Inflammatory macrophage treated with lipopolysaccharide for 4 hours (primary cell): ENCODE data around the gene XYLT1.
"Not testable (repeated sequence)": the region's sequence is repeated elsewhere in the genome, so short reads cannot be mapped to it uniquely, and the experiment has no call there.

Experiments
- DNase-seq: peaks from one replicate; pipeline ENCODE4 v3.0.0-alpha.2; 2020

XYLT1 gene

DNA sequence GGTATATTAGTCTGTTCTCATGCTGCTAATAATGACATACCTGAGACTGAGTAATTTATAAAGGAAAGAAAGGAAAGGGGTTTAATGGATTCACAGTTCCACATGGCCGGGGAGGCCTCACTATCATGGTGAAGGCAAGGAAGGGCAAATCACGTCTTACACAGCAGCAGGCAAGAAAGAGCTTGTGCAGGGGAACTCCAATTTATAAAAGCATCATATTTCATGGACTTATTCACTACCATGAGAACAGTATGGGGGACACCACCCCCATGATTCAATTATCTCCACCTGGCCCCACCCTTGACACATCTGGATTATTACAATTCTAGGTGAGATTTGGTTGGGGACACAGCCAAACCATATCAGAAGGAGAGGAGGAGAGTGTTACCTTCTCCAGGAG lies 17.7 kb upstream of the XYLT1 start:
- DNase-seq: no peak

- no peak for DNase-seq
Measured at GRCh38 chr16:17483351-17483750, 12.6 kb upstream of the XYLT1 start.

- DNase-seq: not testable (repeated sequence)
Measured at GRCh38 chr16:17482341-17482740, 11.6 kb upstream of the XYLT1 start.

DNA sequence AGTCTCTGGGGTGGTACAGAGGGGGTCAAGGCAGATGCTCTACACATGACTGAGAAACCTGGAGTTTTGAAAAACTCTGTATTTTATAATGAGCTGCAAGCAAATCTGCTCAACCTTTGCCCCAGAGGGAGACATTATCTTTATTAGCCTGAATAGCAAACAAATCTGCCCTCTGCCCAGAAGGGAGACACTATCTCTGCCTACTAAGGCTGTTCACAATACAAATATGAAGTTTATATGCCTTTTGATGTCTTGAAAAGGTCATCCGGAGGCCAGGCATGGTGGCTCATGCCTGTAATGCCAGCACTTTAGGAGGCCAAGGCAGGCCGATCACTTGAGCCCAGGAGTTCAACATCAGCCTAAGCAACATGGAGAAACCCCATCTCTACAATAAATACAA lies 11.0 kb upstream of the XYLT1 start:
- DNase-seq: no peak

DNA sequence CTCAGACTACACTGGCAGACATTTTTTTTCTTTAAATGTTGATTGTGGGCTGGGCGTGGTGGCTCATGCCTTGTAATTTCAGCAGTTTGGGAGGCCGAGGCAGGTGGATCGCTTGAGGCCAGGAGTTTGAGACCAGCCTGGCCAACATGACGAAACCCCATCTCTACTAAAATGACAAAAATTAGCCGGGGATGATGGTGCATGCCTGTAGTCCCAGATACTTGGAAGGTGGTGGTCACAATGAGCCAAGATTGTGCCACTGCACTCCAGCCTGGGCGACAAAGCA lies 6.4 kb upstream of the XYLT1 start:
- DNase-seq: not testable (repeated sequence)

DNA sequence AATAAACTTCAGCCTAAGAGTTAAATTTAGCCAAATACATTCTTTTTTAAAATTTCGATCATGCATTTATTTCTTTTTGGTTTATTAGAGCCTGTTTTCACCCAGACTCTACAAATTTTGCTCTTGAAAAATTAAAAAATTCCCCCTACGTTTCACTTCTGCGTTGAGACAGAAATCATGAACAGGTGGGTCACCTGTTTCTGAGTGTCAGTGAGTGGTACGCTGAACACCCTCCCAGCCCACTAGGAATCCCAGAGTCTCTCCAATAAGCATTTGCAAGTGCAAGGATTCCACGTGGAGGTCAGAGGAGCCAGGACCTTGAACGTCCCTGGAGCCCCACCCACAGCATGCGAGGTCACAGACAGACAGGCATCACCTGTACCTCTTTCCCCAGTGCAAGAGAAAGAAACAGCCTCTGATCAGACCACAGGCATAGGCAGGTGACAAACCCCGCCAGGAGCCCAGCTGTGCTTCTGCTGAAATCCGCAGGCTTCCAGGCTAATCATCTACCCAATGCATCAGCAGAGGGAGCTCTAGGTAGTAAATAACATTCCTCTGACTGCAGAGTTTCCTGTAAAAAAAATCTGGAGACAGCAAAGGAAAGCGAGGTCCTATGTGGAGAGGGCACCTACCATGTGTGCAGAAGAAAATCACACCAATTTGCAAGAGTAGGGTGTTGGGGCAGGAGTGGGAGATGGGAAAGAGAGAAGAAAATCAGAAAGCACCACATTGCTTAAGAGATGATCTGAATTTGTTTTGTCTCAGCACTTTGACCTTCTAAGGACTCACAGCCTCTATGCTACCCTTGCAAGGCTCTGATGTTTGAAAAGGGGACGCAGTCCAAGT lies 5.9 kb upstream of the XYLT1 start:
- DNase-seq: peak; percentile 41

GRCh38 chr16:17475104-17475503 lies 4.3 kb upstream of the XYLT1 start:
- no peak for DNase-seq

- DNase-seq: no peak
Measured at GRCh38 chr16:17474572-17474971, 3.8 kb upstream of the XYLT1 start.

GRCh38 chr16:17474037-17474436 lies 3.3 kb upstream of the XYLT1 start:
- DNase-seq: no peak

DNA sequence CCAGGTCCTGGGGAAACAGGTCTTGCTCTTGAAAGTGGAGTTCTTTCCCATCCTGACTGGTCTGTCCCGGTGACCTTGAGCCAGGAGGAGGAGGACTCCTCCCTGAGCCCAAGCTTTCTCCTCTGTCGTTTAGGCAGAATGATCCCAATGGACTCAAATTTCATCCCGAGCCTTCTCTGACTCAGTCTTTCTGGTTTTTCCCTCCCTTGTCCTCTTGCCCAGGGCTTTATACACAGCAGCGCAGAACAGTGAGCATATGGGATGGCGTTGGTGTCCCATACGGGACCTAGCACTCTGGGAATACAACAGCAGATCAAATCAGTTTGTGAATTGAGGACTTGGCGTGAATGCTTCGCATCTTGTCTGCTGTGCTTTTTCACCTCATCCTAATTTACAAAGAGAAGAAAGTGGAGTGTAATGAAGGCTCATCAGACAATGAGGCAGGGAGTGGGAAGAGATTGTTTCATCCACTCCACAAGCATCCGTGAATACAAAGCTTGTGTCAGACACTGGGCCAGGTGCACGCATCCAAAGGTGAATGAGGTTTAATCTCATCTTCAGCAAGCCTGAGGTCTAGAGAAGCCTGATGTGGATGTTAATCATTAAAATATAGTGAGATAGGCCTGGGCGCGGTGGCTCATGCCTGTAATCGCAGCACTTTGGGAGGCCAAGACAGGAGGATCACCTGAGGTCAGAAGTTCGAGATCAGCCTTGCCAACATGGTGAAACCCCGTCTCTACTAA lies 1.1 kb upstream of the XYLT1 start:
- no peak for DNase-seq

- DNase-seq: no peak
Measured at GRCh38 chr16:17470182-17470907, 415 bp downstream of the XYLT1 start.

DNA sequence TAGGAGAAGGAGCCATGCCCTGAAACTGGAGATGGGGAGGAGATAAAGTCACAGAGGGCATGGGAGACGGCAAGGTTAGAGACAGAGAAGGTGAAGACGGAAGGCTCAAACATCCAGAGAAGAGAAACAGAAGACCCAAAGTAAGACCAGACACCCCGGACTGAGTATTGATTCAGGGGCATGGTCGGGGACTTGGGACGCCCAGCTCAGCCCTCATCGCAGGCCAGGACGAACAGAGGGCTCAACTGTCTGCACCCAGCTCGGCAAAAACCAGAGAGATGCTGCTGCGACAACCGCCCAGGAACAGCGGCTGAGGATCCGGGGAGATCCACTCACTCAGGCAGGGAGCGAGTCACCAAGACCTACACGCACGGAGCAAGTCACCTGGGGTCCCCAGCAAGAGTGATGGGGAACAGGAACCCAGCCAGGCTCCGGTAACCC lies 999 bp downstream of the XYLT1 start:
- no peak for DNase-seq

- no peak for DNase-seq
Measured at GRCh38 chr16:17469011-17469740, 1.6 kb downstream of the XYLT1 start.

GRCh38 chr16:17468611-17469010 lies 2.1 kb downstream of the XYLT1 start:
- DNase-seq: no peak

GRCh38 chr16:17467923-17468540 lies 2.7 kb downstream of the XYLT1 start:
- DNase-seq: peak; percentile 64

DNA sequence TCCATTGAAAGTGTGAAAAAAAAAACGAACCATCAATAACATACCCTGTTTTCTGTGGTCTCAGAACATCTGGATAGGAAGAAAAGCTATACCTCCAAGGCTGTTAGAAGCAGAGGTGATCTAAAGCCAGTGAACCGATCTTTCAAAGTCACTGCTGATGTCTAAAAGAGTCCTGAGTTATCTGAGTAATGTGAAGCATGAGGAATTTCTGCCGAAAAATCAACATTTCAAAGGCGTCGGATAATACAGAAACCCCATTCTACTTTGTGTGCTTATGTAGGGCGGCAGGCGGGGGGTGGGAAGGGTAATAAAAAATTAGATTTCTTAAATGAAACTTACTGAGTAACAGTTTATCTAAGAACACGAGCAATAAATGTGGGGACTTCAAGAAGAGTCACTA lies 3.9 kb downstream of the XYLT1 start:
- DNase-seq: no peak

GRCh38 chr16:17465460-17465859 lies 5.3 kb downstream of the XYLT1 start:
- DNase-seq: no peak

DNA sequence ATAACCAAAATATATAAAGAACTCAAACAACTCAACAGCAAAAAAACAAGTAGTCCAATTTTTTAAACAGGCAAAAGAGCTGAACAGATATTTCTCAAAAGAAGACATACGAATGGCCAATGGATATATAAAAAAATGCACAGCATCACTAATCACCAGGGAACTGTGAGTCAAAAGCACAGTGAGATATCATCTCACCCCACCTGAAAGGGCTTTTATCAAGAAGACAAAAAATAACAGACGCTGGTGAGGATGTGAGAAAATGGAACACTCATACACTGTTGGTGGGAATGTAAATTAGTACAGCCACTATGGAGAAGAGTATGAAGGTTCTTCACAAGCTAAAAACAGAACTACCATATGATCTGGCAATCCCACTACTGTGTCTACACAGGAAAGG lies 7.4 kb downstream of the XYLT1 start:
- no peak for DNase-seq

DNA sequence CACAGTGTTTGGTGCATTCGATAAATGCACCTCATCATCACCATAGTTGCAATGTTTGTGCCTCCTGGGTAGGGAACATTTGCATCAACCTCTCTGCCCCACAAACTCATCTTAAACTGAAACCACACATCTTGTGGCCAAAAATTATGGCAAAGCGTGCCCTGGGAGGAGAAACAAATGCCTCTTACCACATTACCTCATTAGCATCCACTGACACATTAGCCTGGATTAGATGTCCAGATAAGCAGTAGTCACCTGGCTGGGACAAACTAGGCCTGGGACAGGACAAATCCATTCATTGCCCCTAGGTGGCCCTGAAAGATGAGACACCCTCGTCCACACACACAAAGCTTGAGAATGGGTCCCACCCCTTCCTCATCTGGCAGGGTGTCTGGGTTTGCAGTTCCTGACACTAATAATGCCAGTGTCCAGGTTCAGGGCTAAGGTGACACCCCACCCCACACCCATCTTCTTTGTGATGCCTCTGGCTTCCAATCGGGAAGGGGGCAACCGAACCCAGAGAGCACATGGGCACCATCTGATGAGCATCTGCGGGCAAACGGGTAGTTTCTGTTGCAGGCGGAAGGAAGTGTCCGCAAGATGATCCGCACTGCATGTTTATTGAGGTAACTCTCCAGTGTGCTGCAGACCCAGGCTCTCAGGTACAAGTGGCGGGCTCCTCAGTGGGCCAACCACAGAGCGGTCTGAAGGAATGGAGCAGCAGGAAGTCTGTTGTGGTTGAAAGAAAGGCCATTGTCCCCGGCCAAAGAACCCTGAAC lies 8.6 kb downstream of the XYLT1 start:
- no peak for DNase-seq

- no peak for DNase-seq
Measured at GRCh38 chr16:17460890-17461289, 9.9 kb downstream of the XYLT1 start.

DNA sequence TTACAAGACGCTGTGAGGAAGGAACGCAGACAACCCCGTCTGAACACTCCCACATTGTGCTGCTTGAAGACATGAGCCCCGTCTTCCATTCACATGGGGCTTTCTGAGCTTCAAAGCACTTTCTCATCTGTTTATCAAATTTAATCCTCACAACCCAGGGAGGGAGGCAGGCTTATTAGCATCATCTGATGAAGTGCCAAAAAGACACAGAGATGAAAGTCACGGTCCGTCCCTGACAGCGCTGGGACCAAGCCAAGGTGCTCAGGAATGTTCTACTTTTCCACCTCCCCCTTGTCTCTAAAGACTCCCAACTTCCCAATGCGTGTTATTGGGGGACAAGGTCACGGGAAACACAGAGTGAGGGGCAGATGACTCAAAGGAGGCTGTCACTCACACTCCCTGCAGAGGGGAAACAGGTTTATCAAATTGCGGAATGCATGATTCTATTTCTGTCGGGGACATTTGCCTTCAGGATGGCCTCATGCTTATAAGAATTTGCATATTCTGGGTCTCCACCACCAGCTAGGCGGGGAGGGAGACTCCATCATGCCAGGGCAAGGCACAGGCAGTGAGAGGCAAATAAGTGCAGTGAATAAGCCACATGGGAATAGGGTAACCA lies 10.7 kb downstream of the XYLT1 start:
- DNase-seq: peak; percentile 45
